Natural killer cell (primary cell): Measurements from ENCODE around the gene RBM47. TPM values are rescaled to one million over a fixed set of nuclear protein-coding genes. Genes with fewer than 3 reads are reported as not detected.
A peak's percentile ranks its signal among the peaks of the same experiment; 100 is the strongest.

ENCODE experiments used
- ATAC-seq, 3 donors: fragments of 150-1000 bp in 2 of 3; fragments of 200-7000 bp in 1 of 3; cut with Tn5 transposase; 1 replicate in 1 of 3; 2 replicates in 2 of 3; pipeline ENCODE4 v1.10.0; 2021; ENCODE audit warnings: mild to moderate bottlenecking in 2 of 3, moderate library complexity in 2 of 3
- DNase-seq, 2 donors: peaks; one replicate each; pipeline versions ENCODE4 v3.0.0 to v3.0.0-alpha.2; 2013 to 2021; ENCODE audit warnings: mixed read lengths in 1 of 2
- H3K27ac ChIP-seq: one replicate; pipeline ENCODE4 v1.5.1; 2013; ENCODE audit warnings: mild to moderate bottlenecking, low read length
- H3K27me3 ChIP-seq: one replicate; pipeline ENCODE4 v1.6.1; 2013; ENCODE audit warnings: low read length; ENCODE audit not compliant: control insufficient read depth, insufficient read depth
- H3K36me3 ChIP-seq: one replicate; pipeline ENCODE4 v1.6.1; 2013; ENCODE audit warnings: low read length; ENCODE audit not compliant: control insufficient read depth, insufficient read depth
- H3K4me1 ChIP-seq: one replicate; pipeline ENCODE4 v1.6.1; 2013; ENCODE audit warnings: low read length; ENCODE audit not compliant: control insufficient read depth, insufficient read depth
- H3K4me3 ChIP-seq: one replicate; pipeline ENCODE4 v1.5.1; 2013; ENCODE audit warnings: low read length
- H3K9me3 ChIP-seq: one replicate; pipeline ENCODE4 v1.6.1; 2013; ENCODE audit warnings: low read length; ENCODE audit not compliant: control insufficient read depth, insufficient read depth
- H3K27ac Mint-ChIP-seq, 2 donors: one replicate each; pipeline ENCODE4 v1.8.0; 2022; ENCODE audit warnings: mild to moderate bottlenecking in 2 of 2, mixed read lengths in 2 of 2, moderate library complexity in 1 of 2
- H3K27me3 Mint-ChIP-seq, 2 donors: one replicate each; pipeline ENCODE4 v1.8.0; 2022; ENCODE audit warnings: low read depth in 2 of 2, mixed read lengths in 2 of 2
- H3K36me3 Mint-ChIP-seq: one replicate; pipeline ENCODE4 v1.8.0; 2022; ENCODE audit warnings: mixed read lengths
- H3K4me1 Mint-ChIP-seq, 2 donors: one replicate each; pipeline ENCODE4 v1.8.0; 2022; ENCODE audit warnings: mixed read lengths in 2 of 2
- H3K4me3 Mint-ChIP-seq: one replicate; pipeline ENCODE4 v1.8.0; 2022; ENCODE audit warnings: mild to moderate bottlenecking, moderate library complexity, mixed read lengths
- H3K9me3 Mint-ChIP-seq, 2 donors: one replicate each; pipeline ENCODE4 v1.8.0; 2022; ENCODE audit warnings: mixed read lengths in 2 of 2
- CTCF ChIP-seq: fragments of 200-600 bp; IDR thresholded peaks from one replicate; pipeline ENCODE4 v1.8.0; 2022; ENCODE audit warnings: antibody characterized with exemption
- WGBS: methylation state at CpG from one replicate; pipeline ENCODE4 v1.1.7; 2013; ENCODE audit warnings: missing lambda C conversion rate; ENCODE audit not compliant: insufficient coverage; 5-methylcytosine and 5-hydroxymethylcytosine counted together
- intact Hi-C: fragments of 100-400 bp; cut with micrococcal nuclease; formaldehyde crosslinking; loops from one replicate; pipeline ENCODE4 v1.14.2; 2022
- total RNA-seq, 4 donors: library from RNA; stranded (reverse); fragments of 120-200 nt in 1 of 4; gene quantifications; one replicate each; pipeline versions ENCODE4 v1.2.3 to v1.2.4, GENCODE V29; 2013 to 2022

The RBM47 gene
- 1 to 10 TPM; 2.0 to 7.7 (median 3.9) TPM for total RNA-seq
- total RNA-seq (2013), result 8.2 TPM

GRCh38 chr4:40629401-40630334, at the start of gene RBM47:
RBM47 (minus strand) TSS chr4:40629864; CDS start chr4:40438893, 190,971 bp downstream.
- Mint-ChIP-seq H3K4me3 (peak within 1 kb of the TSS; percentile 63), H3K36me3 (no peaks in the 10 kb centered on the region), H3K27me3 (peaks cover 41 to 58% of the 10 kb centered on the region in 2 donors), H3K9me3 (no peaks in the 10 kb centered on the region), H3K27ac (no peak within 1 kb of the TSS), H3K4me1 (peaks cover 8 to 14% of the 10 kb centered on the region in 2 donors)
- DNase-seq, result peak in 1 of 2 donors; percentile 46
- WGBS, result 2% methylated on average over 53 of the region's 53 CpGs
- H3K36me3 ChIP-seq, result no peaks in the 10 kb centered on the region
- no peaks in the 10 kb centered on the region for H3K9me3 ChIP-seq
- peaks cover 9% of the 10 kb centered on the region for H3K4me1 ChIP-seq
- H3K4me3 ChIP-seq, result peak within 1 kb of the TSS; percentile 44
- H3K27me3 ChIP-seq, result peaks cover 5% of the 10 kb centered on the region
- intact Hi-C loops, result no loop called here
- peak in 1 of 3 donors; percentile 46 for ATAC-seq
- H3K27ac ChIP-seq, result peak within 1 kb of the TSS; percentile 49
- TF ChIP-seq CTCF, result no peak

GRCh38 chr4:40678421-40678820, 48.8 kb upstream of the RBM47 start:
- ATAC-seq, result no peak
- no peaks in the 10 kb centered on the region for H3K4me1 ChIP-seq
- peaks cover 3 to 5% of the 10 kb centered on the region in 2 donors for H3K4me1 Mint-ChIP-seq
- no peaks in the 10 kb centered on the region for H3K36me3 ChIP-seq
- TF ChIP-seq CTCF, result no peak
- no peak overlapping the region for H3K4me3 ChIP-seq
- no peaks in the 10 kb centered on the region for H3K27me3 ChIP-seq
- no peaks in the 10 kb centered on the region for H3K9me3 ChIP-seq
- no peak for DNase-seq
- no peak overlapping the region for H3K27ac Mint-ChIP-seq
- H3K27ac ChIP-seq, result no peak overlapping the region
- no peaks in the 10 kb centered on the region for H3K36me3 Mint-ChIP-seq
- intact Hi-C loops, result no loop called here
- H3K9me3 Mint-ChIP-seq, result no peaks in the 10 kb centered on the region
- H3K27me3 Mint-ChIP-seq, result peaks cover 0 to 3% of the 10 kb centered on the region in 2 donors
- H3K4me3 Mint-ChIP-seq, result no peak overlapping the region
- WGBS, result 89% methylated on average over 6 of the region's 6 CpGs

DNA sequence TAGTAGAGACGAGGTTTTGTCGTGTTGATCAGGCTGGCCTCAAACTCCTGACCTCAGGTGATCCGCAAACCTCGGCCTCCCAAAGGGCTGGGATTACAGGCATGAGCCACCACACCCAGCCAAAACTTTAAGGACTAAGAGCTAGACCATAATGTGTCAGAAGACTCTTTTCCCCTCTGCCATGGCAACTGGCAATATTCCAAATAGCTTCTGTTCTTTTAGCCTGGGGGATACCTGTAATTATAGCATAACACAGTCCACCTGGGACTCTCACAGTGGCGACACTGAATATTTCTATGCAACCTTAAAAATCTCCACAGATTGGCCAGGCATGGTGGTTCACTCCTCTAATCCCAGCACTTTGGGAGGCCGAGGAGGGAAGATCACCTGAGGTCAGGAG, 45.5 kb upstream of the RBM47 start:
- intact Hi-C loops, result no loop called here

More for the DNA sequence above, 45.5 kb upstream of the RBM47 start:
- Mint-ChIP-seq H3K4me3 (no peak overlapping the region), H3K4me1 (peaks cover 17 to 18% of the 10 kb centered on the region in 2 donors), H3K27me3 (no peaks in the 10 kb centered on the region), H3K9me3 (no peaks in the 10 kb centered on the region), H3K27ac (no peak overlapping the region), H3K36me3 (no peaks in the 10 kb centered on the region)
- ATAC-seq (no peak), DNase-seq (no peak)
- H3K36me3 ChIP-seq, result no peaks in the 10 kb centered on the region
- 91% methylated on average over 6 of the region's 6 CpGs for WGBS
- no peak overlapping the region for H3K27ac ChIP-seq
- H3K9me3 ChIP-seq, result no peaks in the 10 kb centered on the region
- no peak overlapping the region for H3K4me3 ChIP-seq
- peaks cover 9% of the 10 kb centered on the region for H3K4me1 ChIP-seq
- no peak for TF ChIP-seq CTCF
- H3K27me3 ChIP-seq, result no peaks in the 10 kb centered on the region
